NB4 (cell line): ENCODE results near the gene MRPL3.

Experiments
- DNase-seq: peaks from one replicate; pipeline ENCODE4 v3.0.0; 2010; ENCODE audit warnings: low read depth
- H3K4me3 ChIP-seq: one replicate; pipeline ENCODE4 v1.5.1; 2011; ENCODE audit warnings: mild to moderate bottlenecking, low read depth, low read length, moderate library complexity
- CTCF ChIP-seq: IDR thresholded peaks from one replicate; pipeline ENCODE4 v1.5.1; 2012; ENCODE audit warnings: low read depth, low read length
- MAX ChIP-seq: IDR thresholded peaks from 2 replicates; pipeline ENCODE4 v1.6.1; 2011; ENCODE audit warnings: low read depth, low read length
- MYC ChIP-seq: IDR thresholded peaks from 2 replicates; pipeline ENCODE4 v1.6.1; 2011; ENCODE audit warnings: low read depth, low read length
- POLR2A ChIP-seq: IDR thresholded peaks from 2 replicates; pipeline ENCODE4 v1.6.1; 2011; ENCODE audit warnings: mild to moderate bottlenecking; ENCODE audit not compliant: insufficient read length; ENCODE audit errors: extremely low read depth

MRPL3 gene

GRCh38 chr3:131432441-131432840, 70.3 kb downstream of the MRPL3 start:
- TF ChIP-seq MYC (no peak), POLR2A (no peak), CTCF (no peak), MAX (no peak)
- H3K4me3 ChIP-seq, result no peak overlapping the region
- DNase-seq, result no peak

GRCh38 chr3:131431754-131432153, 71.0 kb downstream of the MRPL3 start:
- TF ChIP-seq CTCF (no peak), POLR2A (no peak), MAX (no peak), MYC (no peak)
- no peak overlapping the region for H3K4me3 ChIP-seq
- DNase-seq, result no peak

GRCh38 chr3:131427226-131427625, 75.5 kb downstream of the MRPL3 start:
- no peak overlapping the region for H3K4me3 ChIP-seq
- TF ChIP-seq MYC (no peak), CTCF (no peak), POLR2A (no peak), MAX (no peak)
- no peak for DNase-seq

GRCh38 chr3:131421957-131422498, 80.7 kb downstream of the MRPL3 start:
- H3K4me3 ChIP-seq, result no peak overlapping the region
- DNase-seq, result no peak
- no peak for TF ChIP-seq MYC
- no peak for TF ChIP-seq CTCF
- no peak for TF ChIP-seq POLR2A
- TF ChIP-seq MAX, result no peak

- TF ChIP-seq POLR2A (no peak), MYC (no peak), MAX (no peak), CTCF (no peak)
- H3K4me3 ChIP-seq, result no peak overlapping the region
These were observed 81.5 kb downstream of the MRPL3 start for GRCh38 chr3:131421301-131421700.

GRCh38 chr3:131417751-131418150, 85.0 kb downstream of the MRPL3 start:
- TF ChIP-seq MAX (no peak), CTCF (no peak), MYC (no peak), POLR2A (no peak)
- H3K4me3 ChIP-seq, result no peak overlapping the region
- DNase-seq, result no peak

More at GRCh38 chr3:131421301-131421700, 81.5 kb downstream of the MRPL3 start:
- no peak for DNase-seq
